Endothelial cell (in vitro differentiated cells): ENCODE results near the gene ANKFN1. TPM values are rescaled to one million over a fixed set of nuclear protein-coding genes. Genes with fewer than 3 reads are reported as not detected.

Experiments used
- DNase-seq: peaks from one replicate; pipeline ENCODE4 v3.0.0; 2021; ENCODE audit warnings: low spot score
- H3K27ac Mint-ChIP-seq: one replicate; pipeline ENCODE4 v1.8.0; 2021; ENCODE audit warnings: mixed read lengths, inconsistent platforms; ENCODE audit not compliant: unreplicated experiment
- H3K27me3 Mint-ChIP-seq: one replicate; pipeline ENCODE4 v1.8.0; 2021; ENCODE audit warnings: mild to moderate bottlenecking, moderate library complexity, mixed read lengths, inconsistent platforms; ENCODE audit not compliant: unreplicated experiment
- H3K36me3 Mint-ChIP-seq: one replicate; pipeline ENCODE4 v1.8.0; 2021; ENCODE audit warnings: mild to moderate bottlenecking, low read depth, mixed read lengths, inconsistent platforms; ENCODE audit not compliant: unreplicated experiment
- H3K4me1 Mint-ChIP-seq: one replicate; pipeline ENCODE4 v1.8.0; 2021; ENCODE audit warnings: mild to moderate bottlenecking, mixed read lengths, inconsistent platforms; ENCODE audit not compliant: unreplicated experiment
- H3K4me3 Mint-ChIP-seq: one replicate; pipeline ENCODE4 v1.8.0; 2021; ENCODE audit warnings: mild to moderate bottlenecking, mixed read lengths, inconsistent platforms; ENCODE audit not compliant: unreplicated experiment
- H3K9me3 Mint-ChIP-seq: one replicate; pipeline ENCODE4 v1.8.0; 2021; ENCODE audit warnings: mixed read lengths, inconsistent platforms; ENCODE audit not compliant: unreplicated experiment
- total RNA-seq: library from RNA; stranded (reverse); fragmentation: NEBNext Ultra II Directional; extraction: Animal tissue kit (Norgen Biotek cat#: 25700); gene quantifications from one replicate; pipeline ENCODE4 v1.2.1, GENCODE V29; 2021; ENCODE audit not compliant: unreplicated experiment
- TF ChIP-seq, protein P1 (sequence below): fragments of 200-600 bp; sonication (generic); IDR thresholded peaks from one replicate; pipeline ENCODE4 v1.5.0; 2021; ENCODE audit warnings: antibody characterized with exemption; ENCODE audit not compliant: unreplicated experiment

ANKFN1 gene
- total RNA-seq, 1 donor from 2014 or later = not detected

DNA sequence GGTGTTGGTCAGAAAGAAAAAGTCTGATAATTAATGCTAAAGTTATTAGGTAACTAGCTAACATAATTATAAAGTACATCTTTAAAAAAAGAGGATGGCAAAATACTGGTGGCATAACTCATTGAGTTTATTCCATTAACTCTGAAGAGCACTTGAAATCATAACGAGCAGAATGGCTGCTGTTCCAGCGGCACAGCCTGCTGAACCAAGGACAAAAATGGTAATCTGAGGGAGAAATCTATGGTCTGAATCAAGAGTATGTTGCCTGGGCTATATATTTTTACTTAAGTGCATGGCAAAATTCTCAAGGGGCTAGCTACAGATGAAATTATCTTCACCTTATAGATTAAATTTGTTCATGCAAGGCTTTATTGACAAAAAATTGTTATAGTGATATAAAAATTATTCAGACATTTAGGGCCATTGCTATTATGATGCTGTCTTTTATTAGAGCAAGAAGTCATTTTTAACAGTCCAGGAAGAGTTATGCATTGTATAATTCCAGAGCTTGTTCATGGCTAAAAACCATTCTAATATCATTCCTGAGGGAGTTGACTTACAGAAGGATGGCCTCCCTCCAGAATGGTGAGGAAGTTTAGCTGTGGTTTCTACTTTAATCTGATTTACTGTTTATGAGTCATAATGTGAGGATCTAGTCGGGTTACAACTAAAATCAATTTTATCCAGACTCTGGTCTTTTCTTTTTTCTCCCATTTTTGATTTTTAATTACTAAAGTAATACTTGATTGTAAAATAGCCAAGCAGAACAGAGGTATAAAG is 41.4 kb upstream of the ANKFN1 start:
- Mint-ChIP-seq H3K4me3 (no peak overlapping the region), H3K9me3 (no peaks in the 10 kb centered on the region), H3K27me3 (no peaks in the 10 kb centered on the region), H3K4me1 (no peaks in the 10 kb centered on the region), H3K27ac (no peak overlapping the region), H3K36me3 (no peaks in the 10 kb centered on the region)
- TF ChIP-seq, protein P1, sequence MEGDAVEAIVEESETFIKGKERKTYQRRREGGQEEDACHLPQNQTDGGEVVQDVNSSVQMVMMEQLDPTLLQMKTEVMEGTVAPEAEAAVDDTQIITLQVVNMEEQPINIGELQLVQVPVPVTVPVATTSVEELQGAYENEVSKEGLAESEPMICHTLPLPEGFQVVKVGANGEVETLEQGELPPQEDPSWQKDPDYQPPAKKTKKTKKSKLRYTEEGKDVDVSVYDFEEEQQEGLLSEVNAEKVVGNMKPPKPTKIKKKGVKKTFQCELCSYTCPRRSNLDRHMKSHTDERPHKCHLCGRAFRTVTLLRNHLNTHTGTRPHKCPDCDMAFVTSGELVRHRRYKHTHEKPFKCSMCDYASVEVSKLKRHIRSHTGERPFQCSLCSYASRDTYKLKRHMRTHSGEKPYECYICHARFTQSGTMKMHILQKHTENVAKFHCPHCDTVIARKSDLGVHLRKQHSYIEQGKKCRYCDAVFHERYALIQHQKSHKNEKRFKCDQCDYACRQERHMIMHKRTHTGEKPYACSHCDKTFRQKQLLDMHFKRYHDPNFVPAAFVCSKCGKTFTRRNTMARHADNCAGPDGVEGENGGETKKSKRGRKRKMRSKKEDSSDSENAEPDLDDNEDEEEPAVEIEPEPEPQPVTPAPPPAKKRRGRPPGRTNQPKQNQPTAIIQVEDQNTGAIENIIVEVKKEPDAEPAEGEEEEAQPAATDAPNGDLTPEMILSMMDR = no peak
- DNase-seq = no peak

DNA sequence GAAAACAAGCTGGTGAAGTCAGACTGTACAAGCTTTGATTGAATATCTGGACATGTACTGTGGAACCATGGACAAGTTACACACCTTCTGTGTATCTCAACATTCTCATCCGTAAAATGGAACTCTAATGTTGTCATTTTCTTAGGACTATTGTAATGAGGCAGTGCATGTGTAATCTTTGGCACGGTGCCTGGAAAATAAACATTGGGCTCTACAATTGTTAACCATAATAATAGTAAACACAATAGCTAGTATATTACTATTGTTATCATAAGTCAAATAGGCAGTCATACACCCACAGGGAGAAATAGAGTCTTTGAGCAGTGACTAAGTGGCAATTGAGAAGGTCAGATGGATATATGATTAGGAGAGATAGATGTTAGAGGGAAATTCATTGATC is 39.8 kb upstream of the ANKFN1 start:
- TF ChIP-seq, protein P1 = no peak
- H3K4me3 Mint-ChIP-seq = no peak overlapping the region
- no peaks in the 10 kb centered on the region for H3K9me3 Mint-ChIP-seq
- H3K27me3 Mint-ChIP-seq = no peaks in the 10 kb centered on the region
- no peaks in the 10 kb centered on the region for H3K4me1 Mint-ChIP-seq
- no peak for DNase-seq
- no peak overlapping the region for H3K27ac Mint-ChIP-seq
- no peaks in the 10 kb centered on the region for H3K36me3 Mint-ChIP-seq

DNA sequence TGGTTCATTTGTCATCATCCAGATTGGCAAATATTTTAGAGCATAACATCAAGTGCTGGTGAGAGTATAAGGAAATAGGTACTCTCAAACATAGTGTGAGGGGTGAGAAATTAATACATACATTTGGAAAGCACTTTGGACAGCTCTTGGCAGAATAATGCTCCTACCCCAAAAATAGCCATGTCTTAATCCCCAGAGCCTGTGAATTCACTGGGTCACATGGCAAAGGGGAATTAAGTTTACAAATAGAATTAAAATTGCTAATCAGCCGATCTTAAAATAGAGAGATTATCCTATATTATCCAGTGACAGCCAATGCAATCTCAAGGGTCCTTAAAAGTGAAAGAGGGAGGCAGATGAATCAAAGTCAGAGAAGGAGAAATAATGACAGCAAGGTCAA is 38.8 kb upstream of the ANKFN1 start:
- Mint-ChIP-seq H3K27ac (no peak overlapping the region), H3K27me3 (no peaks in the 10 kb centered on the region), H3K4me3 (no peak overlapping the region), H3K4me1 (no peaks in the 10 kb centered on the region), H3K9me3 (no peaks in the 10 kb centered on the region), H3K36me3 (no peaks in the 10 kb centered on the region)
- TF ChIP-seq, protein P1 = no peak
- DNase-seq = no peak

DNA sequence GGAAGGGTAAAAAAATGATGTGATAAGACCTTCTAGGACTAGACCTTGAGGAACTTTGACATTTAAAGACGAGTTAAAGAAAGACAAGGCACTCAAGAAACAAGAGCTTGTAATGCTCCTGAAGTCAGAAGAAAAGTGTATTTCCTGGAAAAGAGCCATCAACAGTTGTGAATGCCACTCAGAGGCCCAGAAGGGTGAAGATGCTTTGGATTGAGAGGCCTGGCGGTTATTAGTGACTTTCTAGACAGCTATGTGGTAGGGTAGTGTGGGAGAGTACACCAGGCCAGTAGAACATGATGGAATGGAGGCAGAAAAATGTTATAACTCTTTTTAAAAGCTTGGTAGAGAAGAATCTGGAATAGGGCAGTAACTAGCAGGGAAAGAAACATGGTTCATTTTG is 34.1 kb upstream of the ANKFN1 start:
- no peaks in the 10 kb centered on the region for H3K36me3 Mint-ChIP-seq
- no peak overlapping the region for H3K27ac Mint-ChIP-seq
- TF ChIP-seq, protein P1 = no peak
- H3K4me1 Mint-ChIP-seq = no peaks in the 10 kb centered on the region
- DNase-seq = no peak
- H3K4me3 Mint-ChIP-seq = no peak overlapping the region
- H3K9me3 Mint-ChIP-seq = no peaks in the 10 kb centered on the region
- H3K27me3 Mint-ChIP-seq = no peaks in the 10 kb centered on the region

DNA sequence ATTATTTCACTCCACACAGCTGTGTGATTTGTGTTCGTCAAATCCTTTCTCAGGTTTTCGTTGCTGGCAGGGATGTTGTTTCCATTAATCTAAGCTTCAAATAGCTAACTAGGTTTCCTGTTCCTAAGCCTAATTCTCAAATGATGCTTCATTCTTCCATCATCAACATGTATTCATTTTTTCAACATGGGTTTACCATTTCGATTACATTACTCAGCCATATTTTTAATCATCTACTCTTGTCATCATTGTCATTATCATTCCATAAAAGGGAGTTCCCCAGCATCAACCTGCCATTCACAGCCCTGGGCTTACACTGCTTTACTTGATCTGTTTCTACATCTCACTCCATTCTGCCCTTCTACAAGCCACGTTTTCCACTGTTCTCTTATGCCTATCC is 33.3 kb upstream of the ANKFN1 start:
- TF ChIP-seq, protein P1 = no peak
- no peak overlapping the region for H3K4me3 Mint-ChIP-seq
- H3K9me3 Mint-ChIP-seq = no peaks in the 10 kb centered on the region
- no peak for DNase-seq
- H3K4me1 Mint-ChIP-seq = no peaks in the 10 kb centered on the region
- no peaks in the 10 kb centered on the region for H3K27me3 Mint-ChIP-seq
- no peaks in the 10 kb centered on the region for H3K36me3 Mint-ChIP-seq
- no peak overlapping the region for H3K27ac Mint-ChIP-seq
